HG03045 (cell line): ENCODE data around the gene BMERB1.

ENCODE experiments used
- ATAC-seq: cut with Tn5 transposase; IDR thresholded peaks from one replicate; pipeline ENCODE4 v1.9.1; 2021; ENCODE audit warnings: mild to moderate bottlenecking, moderate library complexity; ENCODE audit not compliant: unreplicated experiment

Gene BMERB1

GRCh38 chr16:15493466-15494180 is 59.2 kb downstream of the BMERB1 start:
- no peak for ATAC-seq

GRCh38 chr16:15494236-15494635 is 59.8 kb downstream of the BMERB1 start:
- no peak for ATAC-seq

DNA sequence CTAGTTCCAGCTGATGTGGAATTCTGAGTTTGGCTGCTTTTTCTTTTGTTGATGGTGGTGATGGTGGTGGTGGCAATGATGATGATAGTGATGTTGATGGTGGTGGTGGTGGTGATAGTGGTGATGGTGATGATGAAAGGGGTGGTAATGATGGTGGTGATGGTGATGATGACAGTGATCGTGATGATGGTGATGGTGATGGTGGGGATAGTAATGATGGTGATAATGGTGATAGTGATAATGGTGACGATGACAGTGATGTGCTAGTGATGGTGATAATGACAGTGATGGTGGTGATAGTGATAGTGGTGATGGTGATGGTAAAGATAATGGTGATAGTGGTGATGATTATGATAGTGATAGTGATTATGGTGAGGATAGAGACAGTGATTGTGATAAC is 61.5 kb downstream of the BMERB1 start:
- no peak for ATAC-seq

GRCh38 chr16:15498427-15499175 is 64.2 kb downstream of the BMERB1 start:
- ATAC-seq: no peak

DNA sequence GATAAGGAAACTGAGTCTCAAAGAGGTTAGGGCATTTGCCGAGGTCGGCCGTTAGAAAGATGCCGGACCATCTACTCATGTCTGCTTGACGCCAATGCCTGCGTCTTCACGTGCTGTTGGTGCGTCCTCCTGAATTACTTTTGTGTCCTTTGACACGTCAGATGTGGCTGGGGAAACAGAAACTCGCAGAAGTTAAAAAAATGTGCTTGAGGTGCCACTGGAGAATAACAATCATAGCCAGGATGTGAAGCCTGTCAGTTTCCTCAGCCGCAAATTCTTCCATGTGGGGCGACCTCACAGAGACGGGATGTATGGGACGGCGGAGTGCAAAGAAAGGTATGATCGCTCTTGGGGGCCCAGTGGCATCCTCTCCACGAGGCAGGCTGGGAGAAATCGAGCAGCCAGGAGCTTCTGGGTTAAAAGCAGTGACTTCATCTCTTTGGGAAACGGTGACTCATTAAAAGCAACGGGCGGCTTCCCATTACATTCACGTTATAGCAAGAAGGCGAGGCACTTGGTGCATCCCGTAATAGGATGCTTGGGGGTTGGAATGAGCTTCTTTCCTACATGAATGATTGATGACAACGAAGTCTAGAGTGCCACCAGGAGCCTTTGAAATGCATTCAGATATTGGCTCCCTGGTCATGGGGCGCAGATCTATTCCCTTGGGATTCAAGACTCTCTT is 67.8 kb downstream of the BMERB1 start:
- no peak for ATAC-seq

GRCh38 chr16:15506441-15506840 is 72.1 kb downstream of the BMERB1 start:
- no peak for ATAC-seq

DNA sequence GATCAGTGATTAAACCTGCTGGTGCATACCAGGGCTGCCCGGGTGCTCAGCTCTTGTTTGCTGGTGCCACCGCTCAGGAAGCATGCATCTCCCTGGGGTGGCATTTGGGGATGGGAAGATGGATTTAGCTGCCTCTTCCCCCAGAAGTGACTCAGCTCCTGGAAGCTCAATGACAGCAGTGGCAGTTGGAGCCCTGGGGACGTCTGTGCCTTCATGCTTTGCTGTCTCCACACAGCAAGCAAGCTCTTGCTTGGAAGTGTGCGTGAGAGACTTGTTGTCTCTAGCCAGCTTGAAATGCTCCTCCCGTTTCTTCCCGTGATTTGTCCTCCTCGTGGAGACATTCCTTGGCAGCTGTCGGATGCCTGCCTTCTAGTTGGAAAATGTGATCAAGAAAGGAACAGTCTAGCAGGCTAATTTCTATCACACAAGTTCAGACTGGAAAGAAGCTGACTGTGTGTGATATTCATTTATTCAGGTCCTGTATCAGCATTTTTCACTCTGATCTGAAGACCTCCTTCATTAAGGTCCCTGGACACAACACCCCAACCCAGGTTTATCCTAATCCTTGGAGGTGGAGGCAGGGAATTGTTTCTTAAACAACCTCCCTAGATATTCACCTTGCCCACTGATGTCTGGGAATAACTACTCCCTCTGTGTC is 73.0 kb downstream of the BMERB1 start:
- no peak for ATAC-seq

DNA sequence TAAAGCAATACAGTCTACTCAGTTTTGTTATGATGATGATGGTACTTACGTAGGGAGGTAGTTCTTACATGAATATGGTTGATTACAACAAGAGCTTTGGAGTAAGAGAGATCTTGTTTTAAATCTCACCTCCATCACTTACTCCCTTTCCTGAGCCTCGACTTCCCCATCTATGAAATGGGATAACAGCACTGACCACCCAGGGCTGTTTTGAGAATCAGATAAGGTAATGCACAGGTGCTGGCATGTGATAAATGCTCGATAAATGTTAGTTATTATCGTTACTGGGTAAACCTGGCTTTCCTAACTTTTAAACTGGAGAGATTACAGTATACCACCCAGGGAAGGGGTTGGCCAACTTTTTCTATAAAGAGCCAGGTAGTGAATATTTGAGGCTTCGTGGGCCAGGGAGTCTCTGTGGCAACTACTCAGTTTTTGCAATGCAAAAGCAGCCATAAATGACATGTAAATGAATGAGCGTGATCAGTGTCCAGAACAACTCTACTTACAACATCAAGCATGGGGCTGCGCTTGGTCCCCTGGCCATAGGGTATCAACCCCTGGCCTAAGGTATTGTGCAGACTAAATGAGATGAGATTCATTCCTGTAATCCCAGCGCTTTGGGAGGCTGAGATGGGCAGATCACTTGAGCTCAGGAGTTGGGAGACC is 73.7 kb downstream of the BMERB1 start:
- ATAC-seq: no peak

DNA sequence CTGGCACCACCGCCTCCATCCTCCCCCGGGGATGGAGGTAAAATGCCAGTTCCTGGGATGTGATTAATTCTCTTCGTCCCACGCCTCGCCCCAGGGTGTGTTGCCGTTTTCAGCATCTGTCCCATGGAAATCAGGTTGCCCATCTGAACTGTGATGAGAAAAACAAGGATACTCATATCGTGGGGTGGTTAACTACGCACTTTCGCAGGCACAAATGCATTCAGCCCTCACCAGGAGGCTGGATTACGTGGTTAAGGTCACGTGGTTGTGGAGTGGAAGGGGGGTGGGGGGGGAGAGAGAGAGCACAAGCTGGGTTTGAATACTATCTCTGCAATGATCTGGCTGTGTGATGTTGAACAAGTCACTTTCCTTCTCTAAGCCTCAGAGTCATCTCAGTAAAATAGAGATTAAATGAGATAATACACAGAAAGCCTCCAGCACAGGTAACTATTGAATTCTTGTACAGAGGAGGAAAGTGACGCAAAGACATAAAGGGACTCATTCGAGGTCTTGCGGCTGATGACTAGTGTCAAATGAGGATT is 74.7 kb downstream of the BMERB1 start:
- ATAC-seq: no peak

DNA sequence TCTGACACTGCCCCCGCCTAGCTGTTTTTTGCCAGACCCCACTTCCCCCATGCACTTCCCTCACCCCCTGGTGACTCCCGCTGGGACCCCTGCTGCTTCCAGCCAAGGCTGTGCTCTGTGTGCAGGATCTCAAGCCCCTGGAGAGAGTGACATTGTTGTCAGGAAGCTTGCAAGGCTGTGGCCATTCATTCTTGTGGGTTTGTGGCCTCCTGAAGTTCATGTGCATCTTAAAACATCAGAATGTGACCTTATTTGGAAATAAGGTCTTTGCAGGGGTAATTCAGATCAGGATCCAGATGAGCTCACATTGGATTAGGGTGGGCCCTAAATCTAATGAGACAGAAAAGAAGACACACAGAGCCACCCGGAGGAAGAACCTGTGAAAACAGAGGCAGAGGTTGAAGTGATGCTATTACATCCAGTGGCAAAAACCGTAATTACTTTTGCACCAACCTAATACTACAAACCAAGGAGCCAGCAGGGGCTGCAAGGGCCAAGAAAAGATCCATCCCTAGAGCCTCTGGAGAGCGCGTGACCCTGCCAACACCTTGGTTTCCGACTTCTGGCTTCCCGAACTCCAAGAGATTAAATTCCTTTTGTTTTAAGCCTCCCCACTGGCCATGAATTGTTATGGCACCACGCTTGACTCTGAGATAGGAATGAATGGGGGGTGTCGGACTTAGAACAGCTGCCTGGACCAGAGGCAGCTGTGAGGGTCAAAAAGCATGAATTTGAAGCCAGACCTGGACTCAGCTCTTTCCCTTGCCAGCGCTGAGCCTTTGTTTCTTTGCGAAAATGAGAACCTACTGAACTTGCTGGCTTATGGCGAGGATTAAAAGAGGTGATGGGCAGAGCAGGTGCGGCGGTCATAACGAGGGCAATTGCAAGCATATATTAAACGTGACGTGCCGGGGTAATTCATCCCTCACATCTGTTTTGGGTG is 75.5 kb downstream of the BMERB1 start:
- no peak for ATAC-seq

DNA sequence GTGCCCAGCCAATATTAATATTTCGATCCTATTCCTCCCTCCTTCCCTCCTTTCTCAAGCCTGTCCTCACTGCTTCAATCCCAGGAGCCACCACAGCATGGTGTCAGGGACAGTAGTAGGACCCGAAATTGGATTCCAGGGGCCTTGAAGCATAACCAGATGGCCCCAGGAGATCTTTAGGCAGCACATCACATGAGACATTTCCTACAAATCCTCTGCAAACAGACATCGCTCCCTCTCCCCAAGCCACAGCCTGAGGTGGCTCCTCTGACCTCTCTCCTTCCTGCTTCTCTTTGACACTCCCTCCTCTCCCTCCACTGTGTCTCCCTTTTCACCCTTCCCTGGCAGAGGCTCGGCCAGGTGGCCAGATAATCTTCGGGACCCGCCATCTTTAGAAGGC is 76.6 kb downstream of the BMERB1 start:
- ATAC-seq: no peak

GRCh38 chr16:15511759-15512487 is 77.5 kb downstream of the BMERB1 start:
- ATAC-seq: no peak

DNA sequence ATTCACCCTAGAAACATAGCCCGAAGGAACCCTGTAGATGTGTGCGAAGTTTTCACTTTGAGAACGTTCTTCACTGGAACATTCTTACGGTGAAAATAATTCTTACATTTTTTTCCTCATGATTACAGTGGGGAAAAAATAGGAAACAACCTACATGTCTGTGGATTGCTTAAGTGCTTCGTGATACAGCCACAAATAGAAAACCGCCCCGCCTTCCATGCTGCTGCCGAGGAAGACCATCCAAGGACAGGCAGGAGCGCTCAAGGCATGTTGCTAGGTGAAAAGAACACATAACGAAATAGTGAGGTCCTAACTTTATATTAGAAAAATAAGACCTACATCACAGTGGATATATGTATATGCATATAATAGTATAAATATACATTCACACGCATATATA is 78.8 kb downstream of the BMERB1 start:
- ATAC-seq: no peak

DNA sequence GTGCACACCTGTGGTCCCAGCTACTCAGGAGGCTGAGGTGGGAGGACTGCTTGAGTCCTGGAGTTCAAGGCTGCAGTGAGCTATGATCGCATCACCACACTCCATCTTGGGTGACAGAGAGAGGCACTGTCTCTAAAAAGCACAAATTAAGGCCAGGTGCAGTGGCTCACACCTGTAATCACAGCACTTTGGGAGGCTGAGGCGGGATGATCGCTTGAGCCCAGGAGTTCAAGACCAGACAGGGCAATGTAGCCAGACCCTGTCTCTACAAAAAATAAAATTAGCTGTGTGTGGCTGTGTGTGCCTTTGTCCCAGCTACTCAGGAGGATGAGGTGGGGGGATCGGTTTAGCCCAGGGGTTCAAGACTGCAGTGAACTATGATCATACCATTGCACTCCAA is 81.6 kb downstream of the BMERB1 start:
- ATAC-seq: no peak

GRCh38 chr16:15516609-15517008 is 82.2 kb downstream of the BMERB1 start:
- no peak for ATAC-seq

GRCh38 chr16:15517743-15518377 is 83.5 kb downstream of the BMERB1 start:
- ATAC-seq: no peak

GRCh38 chr16:15518381-15519351 is 84.3 kb downstream of the BMERB1 start:
- ATAC-seq: no peak
